Nephron (organoid): ENCODE measurements around the gene AMOTL1.

Experiments used
- H3K27ac Mint-ChIP-seq, 3 experiments: 2 replicates each; pipeline ENCODE4 v1.8.0; 2020; ENCODE audit warnings: mixed read lengths in 3 of 3, mild to moderate bottlenecking in 2 of 3, moderate library complexity in 1 of 3
- H3K27me3 Mint-ChIP-seq: 2 replicates; pipeline ENCODE4 v1.8.0; 2021; ENCODE audit warnings: low read depth, mild to moderate bottlenecking, moderate library complexity, mixed read lengths
- H3K36me3 Mint-ChIP-seq: 2 replicates; pipeline ENCODE4 v1.8.0; 2020; ENCODE audit warnings: low read depth, mixed read lengths
- H3K4me1 Mint-ChIP-seq: 2 replicates; pipeline ENCODE4 v1.8.0; 2020; ENCODE audit warnings: mixed read lengths
- H3K4me3 Mint-ChIP-seq, 3 experiments: 2 replicates each; pipeline ENCODE4 v1.8.0; 2020; ENCODE audit warnings: mild to moderate bottlenecking in 3 of 3, mixed read lengths in 3 of 3, moderate library complexity in 2 of 3
- H3K9me3 Mint-ChIP-seq: 2 replicates; pipeline ENCODE4 v1.8.0; 2020; ENCODE audit warnings: mixed read lengths
- CTCF ChIP-seq, 3 experiments: fragments of 200-600 bp; sonication (generic); IDR thresholded peaks; one replicate each; pipeline ENCODE4 v1.5.0; 2021; ENCODE audit warnings: antibody characterized with exemption in 3 of 3; ENCODE audit not compliant: unreplicated experiment in 3 of 3

AMOTL1 gene

GRCh38 chr11:94866231-94866822 lies 98.2 kb downstream of the AMOTL1 start:
- Mint-ChIP-seq H3K4me1 (no peaks in the 10 kb centered on the region), H3K36me3 (peaks cover 70% of the 10 kb centered on the region), H3K9me3 (no peaks in the 10 kb centered on the region), H3K27me3 (no peaks in the 10 kb centered on the region), H3K27ac (peak overlapping the region in 1 of 3 experiments; percentile 22), H3K4me3 (no peak overlapping the region)
- no peak for TF ChIP-seq CTCF (IDR thresholded peaks at IDR 0.05; ENCODE audit: unreplicated experiment in 3 of 3)

DNA sequence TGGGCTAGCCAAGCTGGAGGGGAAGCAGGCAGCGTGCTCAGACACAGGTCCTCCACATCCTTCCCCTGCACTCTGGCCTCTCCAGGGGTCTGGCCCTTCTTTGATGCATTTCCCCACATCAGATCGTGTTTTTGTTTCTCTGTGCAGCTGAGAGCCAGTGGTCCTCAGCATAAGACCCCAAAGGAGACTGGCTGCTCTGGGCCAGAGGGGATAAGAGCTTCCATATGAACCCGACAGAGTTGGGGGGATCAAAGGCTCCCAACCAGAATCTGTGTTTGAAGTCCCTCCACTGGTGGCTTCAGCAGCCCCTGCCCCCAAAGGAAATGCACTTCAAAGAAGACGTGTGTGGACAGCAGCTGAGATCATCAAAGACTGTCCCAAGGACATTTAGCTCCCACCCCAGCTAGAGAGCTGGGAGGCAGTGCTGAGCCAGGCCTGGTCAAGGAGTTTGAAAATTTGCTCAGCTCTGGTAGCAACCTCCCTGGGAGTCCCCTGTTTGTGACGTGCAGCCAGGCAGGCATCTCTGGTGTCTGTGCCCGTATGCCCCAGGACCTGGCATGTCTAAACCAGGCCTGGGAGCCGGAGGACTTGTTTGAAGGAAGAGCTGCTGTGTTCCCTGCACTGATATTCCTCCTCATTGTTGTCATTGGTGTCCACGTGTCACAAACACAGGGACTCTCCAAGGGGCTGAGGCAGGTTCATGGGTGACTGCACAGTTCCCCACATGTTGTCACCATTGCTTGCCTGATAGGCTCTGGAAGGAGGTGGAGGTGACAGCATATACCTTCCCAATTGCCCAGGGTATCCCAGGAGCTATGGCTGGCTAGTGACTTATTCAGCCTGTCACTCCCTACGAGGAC lies 99.0 kb downstream of the AMOTL1 start:
- Mint-ChIP-seq H3K4me3 (no peak overlapping the region), H3K9me3 (no peaks in the 10 kb centered on the region), H3K4me1 (no peaks in the 10 kb centered on the region), H3K27me3 (no peaks in the 10 kb centered on the region), H3K27ac (no peak overlapping the region), H3K36me3 (peaks cover 73% of the 10 kb centered on the region)
- TF ChIP-seq CTCF (IDR thresholded peaks at IDR 0.05; ENCODE audit: unreplicated experiment in 3 of 3) = no peak

DNA sequence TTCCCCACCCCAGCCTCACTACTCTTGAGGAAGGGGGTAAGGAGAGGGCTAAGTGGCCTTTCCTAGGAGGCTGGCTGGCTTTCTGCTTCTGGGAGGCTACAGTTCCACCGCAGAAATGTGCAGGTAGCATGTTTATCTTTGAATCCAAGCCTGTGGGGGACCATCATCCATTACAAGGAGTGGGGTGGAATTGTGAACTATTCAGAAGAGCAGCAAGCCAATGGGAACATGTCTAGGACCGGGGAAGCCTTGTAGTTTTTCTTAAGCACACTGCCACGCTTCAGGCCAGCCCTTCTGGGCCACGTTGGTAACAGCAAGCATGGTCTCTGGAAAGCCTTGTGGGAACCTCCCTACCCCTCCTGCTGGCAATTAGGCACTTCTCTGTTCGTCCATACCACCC lies 100.3 kb downstream of the AMOTL1 start:
- no peaks in the 10 kb centered on the region for H3K27me3 Mint-ChIP-seq
- H3K27ac Mint-ChIP-seq = no peak overlapping the region
- peaks cover 5% of the 10 kb centered on the region for H3K4me1 Mint-ChIP-seq
- TF ChIP-seq CTCF (IDR thresholded peaks at IDR 0.05; ENCODE audit: unreplicated experiment in 3 of 3) = no peak
- peaks cover 82% of the 10 kb centered on the region for H3K36me3 Mint-ChIP-seq
- no peaks in the 10 kb centered on the region for H3K9me3 Mint-ChIP-seq
- no peak overlapping the region for H3K4me3 Mint-ChIP-seq

DNA sequence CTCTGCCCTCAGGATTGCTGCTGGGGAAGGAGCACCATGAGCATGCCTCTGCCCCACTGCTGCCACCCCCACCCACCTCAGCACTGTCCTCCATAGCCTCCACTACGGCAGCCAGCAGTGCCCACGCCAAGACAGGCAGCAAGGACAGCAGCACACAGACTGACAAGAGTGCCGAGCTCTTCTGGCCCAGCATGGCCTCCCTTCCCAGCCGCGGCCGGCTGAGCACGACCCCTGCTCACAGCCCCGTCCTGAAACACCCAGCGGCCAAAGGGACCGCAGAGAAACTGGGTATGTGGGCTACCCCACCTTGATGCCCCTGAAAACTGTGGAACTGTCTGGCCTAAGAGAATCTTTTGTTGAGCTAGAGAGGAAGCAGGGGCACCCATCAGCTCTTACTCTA lies 101.0 kb downstream of the AMOTL1 start:
- Mint-ChIP-seq H3K27me3 (no peaks in the 10 kb centered on the region), H3K36me3 (peaks cover 85% of the 10 kb centered on the region), H3K9me3 (no peaks in the 10 kb centered on the region), H3K27ac (no peak overlapping the region), H3K4me3 (no peak overlapping the region), H3K4me1 (peaks cover 11% of the 10 kb centered on the region)
- no peak for TF ChIP-seq CTCF (IDR thresholded peaks at IDR 0.05; ENCODE audit: unreplicated experiment in 3 of 3)

GRCh38 chr11:94870422-94870821 lies 102.3 kb downstream of the AMOTL1 start:
- H3K27ac Mint-ChIP-seq = no peak overlapping the region
- no peaks in the 10 kb centered on the region for H3K9me3 Mint-ChIP-seq
- TF ChIP-seq CTCF (IDR thresholded peaks at IDR 0.05; ENCODE audit: unreplicated experiment in 3 of 3) = no peak
- no peaks in the 10 kb centered on the region for H3K27me3 Mint-ChIP-seq
- H3K4me3 Mint-ChIP-seq = no peak overlapping the region
- H3K4me1 Mint-ChIP-seq = peaks cover 20% of the 10 kb centered on the region
- H3K36me3 Mint-ChIP-seq = peaks cover 80% of the 10 kb centered on the region
